Neural cell (in vitro differentiated cells): ENCODE data around the gene QSER1. TPM values are rescaled to one million over a fixed set of nuclear protein-coding genes. Genes with fewer than 3 reads are reported as not detected.

ENCODE experiments used
- H2AFZ ChIP-seq: fragments of 200-600, 300-800 bp; sonication (generic), shearing (Covaris generic); 2 replicates; pipeline ENCODE4 v1.6.0; 2014; ENCODE audit warnings: low read depth, mild to moderate bottlenecking, antibody characterized with exemption, low read length, moderate library complexity
- H3F3A ChIP-seq: fragments of 200-600 bp; shearing (Covaris generic); 2 replicates; pipeline ENCODE4 v1.6.1; 2016; ENCODE audit warnings: mild to moderate bottlenecking, moderate library complexity, mixed read lengths, antibody characterized with exemption, low read length; ENCODE audit not compliant: insufficient read depth, poor library complexity, severe bottlenecking
- H3K27ac ChIP-seq: fragments of 200-600, 300-800 bp; sonication (generic), shearing (Covaris generic); 2 replicates; pipeline ENCODE4 v1.5.1; 2014; ENCODE audit warnings: mild to moderate bottlenecking, low read length, moderate library complexity
- H3K27me3 ChIP-seq: fragments of 300-800, 200-600 bp; sonication (generic), shearing (Covaris generic); 2 replicates; pipeline ENCODE4 v1.6.0; 2014; ENCODE audit warnings: mild to moderate bottlenecking, low read depth, low read length, moderate library complexity; ENCODE audit not compliant: insufficient read depth
- H3K36me3 ChIP-seq: fragments of 300-800, 200-600 bp; sonication (generic), shearing (Covaris generic); 2 replicates; pipeline ENCODE4 v1.5.1; 2014; ENCODE audit warnings: mild to moderate bottlenecking, antibody characterized with exemption, low read length, moderate library complexity; ENCODE audit not compliant: insufficient read depth
- H3K4me2 ChIP-seq: fragments of 300-800, 200-600 bp; sonication (generic), shearing (Covaris generic); 2 replicates; pipeline ENCODE4 v1.6.0; 2014; ENCODE audit warnings: mild to moderate bottlenecking, low read length
- H3K4me3 ChIP-seq: fragments of 300-800, 200-600 bp; sonication (generic), shearing (Covaris generic); 2 replicates; pipeline ENCODE4 v1.5.1; 2014; ENCODE audit warnings: mild to moderate bottlenecking, low read length, moderate library complexity
- H3K79me2 ChIP-seq: fragments of 200-600 bp; shearing (Covaris generic); replicated peaks from 2 replicates; pipeline ENCODE4 v1.6.0; 2014; ENCODE audit warnings: mild to moderate bottlenecking, low read length, moderate library complexity; ENCODE audit not compliant: insufficient read depth
- H3K9ac ChIP-seq: fragments of 300-800, 200-600 bp; sonication (generic), shearing (Covaris generic); 2 replicates; pipeline ENCODE4 v1.6.1; 2016; ENCODE audit warnings: mild to moderate bottlenecking, low read length, mixed read lengths
- H3K9me2 ChIP-seq: fragments of 200-600 bp; shearing (Covaris generic); 2 replicates; pipeline ENCODE4 v1.6.1; 2016; ENCODE audit warnings: mild to moderate bottlenecking, low read length, mixed read lengths; ENCODE audit not compliant: insufficient read depth
- H3K9me3 ChIP-seq: fragments of 200-600, 300-800 bp; sonication (generic), shearing (Covaris generic); 2 replicates; pipeline ENCODE4 v1.6.1; 2016; ENCODE audit warnings: mild to moderate bottlenecking, mixed run types, low read length, moderate library complexity, mixed read lengths
- H4K20me1 ChIP-seq: fragments of 200-600 bp; shearing (Covaris generic); 2 replicates; pipeline ENCODE4 v1.6.1; 2016; ENCODE audit warnings: mild to moderate bottlenecking, mixed run types; ENCODE audit not compliant: insufficient read depth
- CTCF ChIP-seq: fragments of 450-650 bp; IDR thresholded peaks from 2 replicates; pipeline ENCODE4 v1.5.1; 2014; ENCODE audit warnings: antibody characterized with exemption, mild to moderate bottlenecking, moderate library complexity; ENCODE audit not compliant: poor library complexity, severe bottlenecking
- EP300 ChIP-seq: fragments of 450-650 bp; conservative IDR thresholded peaks from 2 replicates; pipeline ENCODE4 v1.6.1; 2014; ENCODE audit warnings: antibody characterized with exemption, mild to moderate bottlenecking, moderate library complexity; ENCODE audit not compliant: poor library complexity, severe bottlenecking
- EZH2 ChIP-seq: fragments of 200-600, 300-800 bp; shearing (Covaris generic), sonication (generic); IDR thresholded peaks from 2 replicates; pipeline ENCODE4 v1.6.1; 2014; ENCODE audit warnings: antibody characterized with exemption, low read length, borderline replicate concordance, mild to moderate bottlenecking; ENCODE audit not compliant: insufficient read depth, poor library complexity, severe bottlenecking
- MXI1 ChIP-seq: fragments of 450-650 bp; conservative IDR thresholded peaks from 2 replicates; pipeline ENCODE4 v1.6.1; 2014; ENCODE audit warnings: antibody characterized with exemption, mild to moderate bottlenecking; ENCODE audit not compliant: poor library complexity, severe bottlenecking
- POLR2AphosphoS5 ChIP-seq: IDR thresholded peaks from 2 replicates; pipeline ENCODE4 v1.6.1; 2012
- RAD21 ChIP-seq: fragments of 450-650 bp; conservative IDR thresholded peaks from 2 replicates; pipeline ENCODE4 v1.6.1; 2014; ENCODE audit warnings: antibody characterized with exemption, mild to moderate bottlenecking, moderate library complexity
- REST ChIP-seq: IDR thresholded peaks from 2 replicates; pipeline ENCODE4 v1.6.1; 2012; ENCODE audit warnings: borderline replicate concordance
- SMC3 ChIP-seq: fragments of 450-650 bp; conservative IDR thresholded peaks from 2 replicates; pipeline ENCODE4 v1.6.1; 2014; ENCODE audit warnings: antibody characterized with exemption, mild to moderate bottlenecking, moderate library complexity; ENCODE audit not compliant: poor library complexity
- TAF1 ChIP-seq: IDR thresholded peaks from 2 replicates; pipeline ENCODE4 v1.6.1; 2012; ENCODE audit warnings: low read depth
- polyA plus RNA-seq: library from polyadenylated mRNA; depleted of rRNA; stranded (reverse); fragments of >200 nt; gene quantifications from 2 replicates; pipeline ENCODE4 v1.2.3, GENCODE V29; 2014

Gene QSER1
- polyA plus RNA-seq, 1 donor from 2014 or later: 18.1 TPM

GRCh38 chr11:33001751-33002542 lies 109.3 kb downstream of the QSER1 start:
- Histone ChIP-seq H3F3A (no peaks in the 10 kb centered on the region), H3K79me2 (no peaks in the 10 kb centered on the region), H3K27ac (no peak overlapping the region), H3K9me3 (no peaks in the 10 kb centered on the region), H3K9me2 (no peaks in the 10 kb centered on the region), H4K20me1 (no peaks in the 10 kb centered on the region), H3K36me3 (no peaks in the 10 kb centered on the region), H3K9ac (no peak overlapping the region), H2AFZ (no peak overlapping the region), H3K27me3 (no peaks in the 10 kb centered on the region), H3K4me2 (no peak overlapping the region), H3K4me3 (no peak overlapping the region)
- TF ChIP-seq MXI1: no peak
- TF ChIP-seq EP300: no peak
- TF ChIP-seq POLR2AphosphoS5: no peak

GRCh38 chr11:33005175-33005574 lies 112.6 kb downstream of the QSER1 start:
- TF ChIP-seq REST (no peak), TAF1 (no peak), RAD21 (no peak), EZH2 (no peak), CTCF (no peak), MXI1 (no peak)
- Histone ChIP-seq H3K9ac (no peak overlapping the region), H3K36me3 (no peaks in the 10 kb centered on the region), H3K9me3 (no peaks in the 10 kb centered on the region), H2AFZ (no peak overlapping the region), H3K4me2 (no peak overlapping the region), H3K27me3 (no peaks in the 10 kb centered on the region), H3K9me2 (no peaks in the 10 kb centered on the region), H3K79me2 (no peaks in the 10 kb centered on the region), H3K27ac (no peak overlapping the region), H4K20me1 (no peaks in the 10 kb centered on the region), H3K4me3 (no peak overlapping the region), H3F3A (no peaks in the 10 kb centered on the region)

GRCh38 chr11:33006010-33006409 lies 113.4 kb downstream of the QSER1 start:
- Histone ChIP-seq H3K4me2 (no peak overlapping the region), H3K9ac (no peak overlapping the region), H3K27me3 (no peaks in the 10 kb centered on the region), H3K79me2 (no peaks in the 10 kb centered on the region), H3K36me3 (no peaks in the 10 kb centered on the region), H3F3A (no peaks in the 10 kb centered on the region), H3K27ac (no peak overlapping the region), H3K4me3 (no peak overlapping the region), H3K9me2 (no peaks in the 10 kb centered on the region), H4K20me1 (no peaks in the 10 kb centered on the region), H3K9me3 (no peaks in the 10 kb centered on the region), H2AFZ (no peak overlapping the region)
- no peak for TF ChIP-seq POLR2AphosphoS5
- no peak for TF ChIP-seq REST
- TF ChIP-seq EP300: no peak
- TF ChIP-seq RAD21: no peak
- TF ChIP-seq SMC3: no peak
- TF ChIP-seq TAF1: no peak
- no peak for TF ChIP-seq EZH2
- no peak for TF ChIP-seq CTCF
- no peak for TF ChIP-seq MXI1
